Fibroblast of the conjunctiva (primary cell): ENCODE data around the gene MDC1.
A peak's percentile ranks its signal among the peaks of the same experiment; 100 is the strongest.
"Not testable (repeated sequence)": the region's sequence is repeated elsewhere in the genome, so short reads cannot be mapped to it uniquely, and the experiment has no call there.

Experiments used
- DNase-seq: peaks from one replicate; pipeline ENCODE4 v3.0.0-alpha.2; 2010; ENCODE audit warnings: low read depth

Gene MDC1

GRCh38 chr6:30717129-30717844 lies at the start of gene MDC1:
Gene MDC1, minus strand, starts transcription at chr6:30717281. Its CDS starts 2,106 bp downstream, at chr6:30715175.
- peak; percentile 100 for DNase-seq

- DNase-seq = no peak
Measured at GRCh38 chr6:30766461-30767157, 49.5 kb upstream of the MDC1 start.

- not testable (repeated sequence) for DNase-seq
Measured at GRCh38 chr6:30765495-30765894, 48.4 kb upstream of the MDC1 start.

GRCh38 chr6:30764490-30765043 lies 47.5 kb upstream of the MDC1 start:
- not testable (repeated sequence) for DNase-seq

- no peak for DNase-seq
Measured at GRCh38 chr6:30763618-30764489, 46.8 kb upstream of the MDC1 start.

- DNase-seq = no peak
Measured at GRCh38 chr6:30763155-30763617, 46.1 kb upstream of the MDC1 start.

GRCh38 chr6:30761791-30762429 lies 44.8 kb upstream of the MDC1 start:
- DNase-seq = no peak

- no peak for DNase-seq
Measured at GRCh38 chr6:30760549-30760948, 43.5 kb upstream of the MDC1 start.

GRCh38 chr6:30759575-30760239 lies 42.6 kb upstream of the MDC1 start:
- DNase-seq = no peak

GRCh38 chr6:30757261-30757904 lies 40.3 kb upstream of the MDC1 start:
- DNase-seq = no peak

- not testable (repeated sequence) for DNase-seq
Measured at GRCh38 chr6:30756405-30757003, 39.4 kb upstream of the MDC1 start.

- DNase-seq = no peak
Measured at GRCh38 chr6:30754631-30755030, 37.5 kb upstream of the MDC1 start.

- peak; percentile 99 for DNase-seq
Measured at GRCh38 chr6:30752157-30752927, 35.3 kb upstream of the MDC1 start.

- DNase-seq = no peak
Measured at GRCh38 chr6:30750379-30750668, 33.2 kb upstream of the MDC1 start.

- DNase-seq = no peak
Measured at GRCh38 chr6:30749554-30750378, 32.7 kb upstream of the MDC1 start.

GRCh38 chr6:30748851-30749540 lies 31.9 kb upstream of the MDC1 start:
- no peak for DNase-seq

GRCh38 chr6:30747902-30748769 lies 31.1 kb upstream of the MDC1 start:
- DNase-seq = no peak
